Neuronal stem cell (in vitro differentiated cells): ENCODE results near the gene CDH15.
A peak's percentile ranks its signal among the peaks of the same experiment; 100 is the strongest.
"Not testable (repeated sequence)": the region's sequence is repeated elsewhere in the genome, so short reads cannot be mapped to it uniquely, and the experiment has no call there.

Source experiments
- DNase-seq: peaks from one replicate; pipeline ENCODE4 v3.0.0-alpha.2; 2013; ENCODE audit warnings: low spot score
- H2AFZ ChIP-seq: one replicate; pipeline ENCODE4 v1.6.1; 2013; ENCODE audit warnings: mild to moderate bottlenecking, low read length, inconsistent platforms
- H2AK5ac ChIP-seq: 2 replicates; pipeline ENCODE4 v1.6.1; 2013; ENCODE audit warnings: low read depth, mild to moderate bottlenecking, inconsistent platforms, low read length, moderate library complexity, mixed read lengths
- H2BK120ac ChIP-seq: 2 replicates; pipeline ENCODE4 v1.6.1; 2013; ENCODE audit warnings: low read depth, mild to moderate bottlenecking, inconsistent platforms, low read length, moderate library complexity, mixed read lengths
- H2BK12ac ChIP-seq: one replicate; pipeline ENCODE4 v1.6.1; 2013; ENCODE audit warnings: low read length, inconsistent platforms
- H2BK15ac ChIP-seq: 2 replicates; pipeline ENCODE4 v1.6.1; 2013; ENCODE audit warnings: mild to moderate bottlenecking, low read length, inconsistent platforms, mixed read lengths
- H2BK5ac ChIP-seq: one replicate; pipeline ENCODE4 v1.6.1; 2013; ENCODE audit warnings: inconsistent platforms, mild to moderate bottlenecking, low read length, moderate library complexity
- H3K14ac ChIP-seq: one replicate; pipeline ENCODE4 v1.6.1; 2013; ENCODE audit warnings: low read length, inconsistent platforms
- H3K18ac ChIP-seq: 2 replicates; pipeline ENCODE4 v1.6.1; 2013; ENCODE audit warnings: low read length, inconsistent platforms
- H3K23ac ChIP-seq: 2 replicates; pipeline ENCODE4 v1.6.1; 2013; ENCODE audit warnings: low read depth, mild to moderate bottlenecking, mixed read lengths, low read length, inconsistent platforms; ENCODE audit not compliant: poor library complexity
- H3K27ac ChIP-seq: replicated peaks from 3 replicates; pipeline ENCODE4 v1.5.1; 2013; ENCODE audit warnings: low read length, inconsistent platforms
- H3K27me3 ChIP-seq, 3 experiments: 2 replicates each; pipeline ENCODE4 v1.6.1; 2013; ENCODE audit warnings: low read length in 3 of 3, mild to moderate bottlenecking in 2 of 3, inconsistent platforms in 1 of 3, low read depth in 1 of 3, mixed read lengths in 1 of 3, moderate library complexity in 1 of 3; ENCODE audit not compliant: control insufficient read depth in 3 of 3, insufficient read depth in 3 of 3
- H3K36me3 ChIP-seq, 2 donors: replicated peaks in 1 of 2; 2 replicates each; pipeline ENCODE4 v1.6.1; 2013; ENCODE audit warnings: low read length in 2 of 2; ENCODE audit not compliant: control insufficient read depth in 2 of 2, insufficient read depth in 2 of 2
- H3K4ac ChIP-seq: 2 replicates; pipeline ENCODE4 v1.6.1; 2013; ENCODE audit warnings: inconsistent platforms, mild to moderate bottlenecking, low read length, moderate library complexity
- H3K4me1 ChIP-seq, 2 donors: 1 replicate in 1 of 2; 2 replicates in 1 of 2; pipeline ENCODE4 v1.6.1; 2013; ENCODE audit warnings: low read length in 2 of 2, low read depth in 1 of 2; ENCODE audit not compliant: control insufficient read depth in 2 of 2, insufficient read depth in 1 of 2
- H3K4me2 ChIP-seq: one replicate; pipeline ENCODE4 v1.6.1; 2013; ENCODE audit warnings: mild to moderate bottlenecking, low read length, inconsistent platforms; ENCODE audit not compliant: insufficient read depth, poor library complexity, severe bottlenecking
- H3K4me3 ChIP-seq, 2 donors: 2 replicates each; pipeline ENCODE4 v1.5.1; 2013; ENCODE audit warnings: low read length in 2 of 2, mild to moderate bottlenecking in 2 of 2, inconsistent platforms in 1 of 2, moderate library complexity in 1 of 2
- H3K79me1 ChIP-seq: one replicate; pipeline ENCODE4 v1.6.1; 2013; ENCODE audit warnings: low read depth, mild to moderate bottlenecking, inconsistent platforms, low read length, moderate library complexity
- H3K9ac ChIP-seq: one replicate; pipeline ENCODE4 v1.6.1; 2013; ENCODE audit warnings: mild to moderate bottlenecking, low read depth, low read length, inconsistent platforms; ENCODE audit not compliant: poor library complexity
- H3K9me3 ChIP-seq, 2 donors: replicated peaks in 1 of 2; 2 replicates each; pipeline versions ENCODE3 to v1.6.1; 2013; ENCODE audit warnings: low read length in 2 of 2, mild to moderate bottlenecking in 2 of 2, inconsistent platforms in 1 of 2, low read depth in 1 of 2, mixed read lengths in 1 of 2, moderate library complexity in 1 of 2; ENCODE audit not compliant: control insufficient read depth in 2 of 2, insufficient read depth in 1 of 2
- H4K8ac ChIP-seq: one replicate; pipeline ENCODE4 v1.6.1; 2013; ENCODE audit warnings: low read depth, mild to moderate bottlenecking, inconsistent platforms, low read length, moderate library complexity
- H4K91ac ChIP-seq: one replicate; pipeline ENCODE4 v1.6.1; 2013; ENCODE audit warnings: low read length, low read depth, mild to moderate bottlenecking, inconsistent platforms; ENCODE audit not compliant: poor library complexity
- WGBS, 2 donors: extraction: QIAGEN DNeasy Blood & Tissue Kit; methylation state at CpG; one replicate each; pipeline ENCODE4 v1.1.7; 2013; ENCODE audit warnings: missing lambda C conversion rate in 2 of 2, mixed read lengths in 1 of 2; ENCODE audit not compliant: insufficient read length in 2 of 2, insufficient replicate concordance in 1 of 2; ENCODE audit errors: extremely low coverage in 2 of 2; 5-methylcytosine and 5-hydroxymethylcytosine counted together

CDH15 gene

DNA sequence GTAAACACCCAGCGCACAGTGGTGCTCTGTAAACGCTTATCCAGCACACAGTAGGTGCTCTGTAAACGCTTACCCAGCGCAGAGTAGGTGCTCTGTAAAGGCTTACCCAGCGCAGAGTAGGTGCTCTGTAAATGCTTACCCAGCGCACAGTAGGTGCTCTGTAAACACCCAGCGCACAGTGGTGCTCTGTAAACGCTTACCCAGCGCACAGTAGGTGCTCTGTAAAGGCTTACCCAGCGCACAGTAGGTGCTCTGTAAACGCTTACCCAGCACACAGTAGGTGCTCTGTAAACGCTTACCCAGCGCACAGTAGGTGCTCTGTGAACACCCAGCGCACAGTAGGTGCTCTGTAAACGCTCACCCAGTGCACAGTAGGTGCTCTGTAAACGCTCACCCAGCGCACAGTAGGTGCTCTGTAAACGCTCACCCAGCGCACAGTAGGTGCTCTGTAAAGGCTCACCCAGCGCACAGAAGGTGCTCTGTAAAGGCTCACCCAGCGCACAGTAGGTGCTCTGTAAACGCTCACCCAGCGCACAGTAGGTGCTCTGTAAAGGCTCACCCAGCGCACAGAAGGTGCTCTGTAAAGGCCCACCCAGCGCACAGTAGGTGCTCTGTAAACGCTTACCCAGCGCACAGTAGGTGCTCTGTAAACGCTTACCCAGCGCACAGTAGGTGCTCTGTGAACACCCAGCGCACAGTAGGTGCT is 14.5 kb downstream of the CDH15 start:
- peaks cover 4 to 18% (median 14%) of the 10 kb centered on the region in 3 experiments for H3K27me3 ChIP-seq
- not testable (repeated sequence) for H2BK12ac ChIP-seq

DNA sequence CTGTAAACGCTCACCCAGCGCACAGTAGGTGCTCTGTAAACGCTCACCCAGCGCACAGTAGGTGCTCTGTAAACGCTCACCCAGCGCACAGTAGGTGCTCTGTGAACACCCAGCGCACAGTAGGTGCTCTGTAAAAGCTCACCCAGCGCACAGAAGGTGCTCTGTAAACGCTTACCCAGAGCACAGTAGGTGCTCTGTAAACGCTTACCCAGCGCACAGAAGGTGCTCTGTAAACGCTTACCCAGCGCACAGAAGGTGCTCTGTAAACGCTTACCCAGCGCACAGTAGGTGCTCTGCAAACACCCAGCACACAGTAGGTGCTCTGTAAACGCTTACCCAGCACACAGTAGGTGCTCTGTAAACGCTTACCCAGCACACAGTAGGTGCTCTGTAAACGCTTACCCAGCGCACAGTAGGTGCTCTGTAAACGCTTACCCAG is 15.1 kb downstream of the CDH15 start:
- H3K9me3 ChIP-seq, H2AFZ ChIP-seq, H2BK15ac ChIP-seq, H3K4me1 ChIP-seq, H3K79me1 ChIP-seq, H2BK5ac ChIP-seq, H3K4ac ChIP-seq, H3K14ac ChIP-seq, H3K4me3 ChIP-seq, H3K27ac ChIP-seq, H3K36me3 ChIP-seq, H3K4me2 ChIP-seq, H2AK5ac ChIP-seq, H3K9ac ChIP-seq, H3K23ac ChIP-seq, H2BK120ac ChIP-seq, H4K8ac ChIP-seq, H3K18ac ChIP-seq, H2BK12ac ChIP-seq, H4K91ac ChIP-seq, DNase-seq: not testable (repeated sequence)
- WGBS, 2 donors, result no CpG with 5 or more reads among the region's 20 CpGs
- peaks cover 9 to 24% (median 20%) of the 10 kb centered on the region in 3 experiments for H3K27me3 ChIP-seq

More for the DNA sequence above, 14.5 kb downstream of the CDH15 start:
- H2AK5ac ChIP-seq, H3K4ac ChIP-seq, H3K36me3 ChIP-seq, H3K9me3 ChIP-seq, H3K23ac ChIP-seq, H4K91ac ChIP-seq, H2BK5ac ChIP-seq, H3K79me1 ChIP-seq, H3K4me2 ChIP-seq, H3K18ac ChIP-seq, H4K8ac ChIP-seq, H3K27ac ChIP-seq, H3K4me1 ChIP-seq, H3K4me3 ChIP-seq, DNase-seq, H3K14ac ChIP-seq, H3K9ac ChIP-seq, H2BK120ac ChIP-seq, H2AFZ ChIP-seq, H2BK15ac ChIP-seq: not testable (repeated sequence)
- no CpG with 5 or more reads among the region's 30 CpGs for WGBS, 2 donors

DNA sequence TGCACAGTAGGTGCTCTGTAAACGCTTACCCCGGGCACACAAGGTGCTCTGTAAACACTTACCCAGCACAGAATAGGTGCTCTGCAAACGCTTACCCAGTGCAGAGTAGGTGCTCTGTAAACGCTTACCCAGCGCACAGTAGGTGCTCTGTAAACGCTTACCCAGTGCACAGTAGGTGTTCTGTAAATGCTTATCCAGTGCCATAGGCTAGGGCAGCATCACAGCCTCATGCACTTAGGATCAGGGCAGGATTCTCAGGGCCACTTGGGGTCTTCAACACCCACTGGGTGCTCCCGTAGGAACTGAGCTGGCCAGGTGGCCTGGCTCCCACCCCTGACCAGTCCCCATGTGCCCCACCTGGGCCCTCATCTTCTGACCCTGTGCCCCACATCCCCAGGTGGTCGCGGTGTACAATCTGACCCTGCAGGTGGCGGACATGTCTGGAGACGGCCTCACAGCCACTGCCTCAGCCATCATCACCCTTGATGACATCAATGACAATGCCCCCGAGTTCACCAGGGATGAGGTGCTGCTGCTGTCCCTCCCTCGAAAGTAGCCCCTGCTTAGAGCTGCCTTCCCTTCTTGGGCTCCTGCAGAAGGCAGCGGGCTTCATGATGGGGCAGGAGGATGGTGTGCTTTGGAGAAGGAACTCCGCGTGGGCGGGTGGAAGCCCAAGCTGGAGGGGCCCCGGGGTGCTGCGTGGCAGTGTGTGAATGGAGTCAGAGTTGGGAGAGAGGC is 15.7 kb downstream of the CDH15 start:
- no peak overlapping the region for H3K23ac ChIP-seq
- peaks cover 13 to 25% (median 24%) of the 10 kb centered on the region in 3 experiments for H3K27me3 ChIP-seq
- peaks cover 2 to 3% of the 10 kb centered on the region in 2 donors for H3K4me1 ChIP-seq
- H3K36me3 ChIP-seq, result no peaks in the 10 kb centered on the region
- no peak overlapping the region for H4K91ac ChIP-seq
- no peak overlapping the region for H2BK120ac ChIP-seq
- H3K4ac ChIP-seq, result no peak overlapping the region
- H2AFZ ChIP-seq, result no peak overlapping the region
- H3K4me2 ChIP-seq, result no peak overlapping the region
- H4K8ac ChIP-seq, result no peak overlapping the region
- no peak overlapping the region for H3K18ac ChIP-seq
- H3K9ac ChIP-seq, result peak overlapping the region; percentile 51
- H3K4me3 ChIP-seq, result no peak overlapping the region
- peak overlapping the region; percentile 34 for H2BK12ac ChIP-seq
- no peak overlapping the region for H2BK15ac ChIP-seq
- no CpG with 5 or more reads among the region's 19 CpGs for WGBS, 2 donors
- no peak overlapping the region for H2AK5ac ChIP-seq
- H3K27ac ChIP-seq, result no peak overlapping the region
- no peak for DNase-seq
- peaks cover 3% of the 10 kb centered on the region for H3K79me1 ChIP-seq
- H3K9me3 ChIP-seq, result peaks cover 0 to 6% of the 10 kb centered on the region in 2 donors
- no peak overlapping the region for H3K14ac ChIP-seq
- H2BK5ac ChIP-seq, result no peak overlapping the region

DNA sequence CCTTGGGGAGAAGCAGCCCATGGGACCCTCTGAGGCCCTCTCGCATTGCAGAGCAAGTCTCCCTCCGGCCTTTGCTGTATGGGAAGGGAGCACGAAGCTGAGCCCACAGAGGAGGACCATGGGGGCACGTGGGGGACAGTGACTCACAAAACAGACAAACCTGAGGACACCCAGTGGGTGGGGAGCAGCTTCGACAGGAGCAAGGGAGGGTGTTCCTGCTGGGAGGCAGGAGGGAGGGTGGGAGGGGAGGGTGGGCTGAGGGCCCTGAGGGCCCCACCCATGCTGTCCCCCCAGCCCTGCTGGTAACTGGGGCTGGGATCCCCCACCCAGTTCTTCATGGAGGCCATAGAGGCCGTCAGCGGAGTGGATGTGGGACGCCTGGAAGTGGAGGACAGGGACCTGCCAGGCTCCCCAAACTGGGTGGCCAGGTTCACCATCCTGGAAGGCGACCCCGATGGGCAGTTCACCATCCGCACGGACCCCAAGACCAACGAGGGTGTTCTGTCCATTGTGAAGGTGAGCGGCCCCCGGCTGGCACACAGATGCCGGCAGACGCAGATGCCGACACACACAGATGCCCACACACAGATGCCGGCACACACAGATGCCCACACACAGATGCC is 16.3 kb downstream of the CDH15 start:
- no peak overlapping the region for H4K8ac ChIP-seq
- H3K4me3 ChIP-seq, result no peak overlapping the region
- H2BK12ac ChIP-seq, result no peak overlapping the region
- no peak overlapping the region for H3K9ac ChIP-seq
- DNase-seq, result no peak
- WGBS, 2 donors, result no CpG with 5 or more reads among the region's 19 CpGs
- H2AK5ac ChIP-seq, result no peak overlapping the region
- H2AFZ ChIP-seq, result no peak overlapping the region
- H3K79me1 ChIP-seq, result peaks cover 3% of the 10 kb centered on the region
- H3K4me1 ChIP-seq, result peaks cover 2 to 4% of the 10 kb centered on the region in 2 donors
- no peaks in the 10 kb centered on the region for H3K36me3 ChIP-seq
- no peak overlapping the region for H3K4ac ChIP-seq
- no peak overlapping the region for H2BK15ac ChIP-seq
- H3K27me3 ChIP-seq, result peaks cover 13 to 25% (median 25%) of the 10 kb centered on the region in 3 experiments
- no peak overlapping the region for H2BK5ac ChIP-seq
- no peak overlapping the region for H4K91ac ChIP-seq
- H3K9me3 ChIP-seq, result peaks cover 0 to 6% of the 10 kb centered on the region in 2 donors
- H3K27ac ChIP-seq, result no peak overlapping the region
- H3K4me2 ChIP-seq, result no peak overlapping the region
- no peak overlapping the region for H3K18ac ChIP-seq
- H3K23ac ChIP-seq, result no peak overlapping the region
- no peak overlapping the region for H2BK120ac ChIP-seq
- H3K14ac ChIP-seq, result no peak overlapping the region
